GM21515 (cell line): ENCODE data around the gene TKTL1.
A peak's percentile ranks its signal among the peaks of the same experiment; 100 is the strongest.

Source experiments
- ATAC-seq: cut with Tn5 transposase; IDR thresholded peaks from one replicate; pipeline ENCODE4 v1.9.1; 2021; ENCODE audit not compliant: unreplicated experiment

TKTL1 gene

DNA sequence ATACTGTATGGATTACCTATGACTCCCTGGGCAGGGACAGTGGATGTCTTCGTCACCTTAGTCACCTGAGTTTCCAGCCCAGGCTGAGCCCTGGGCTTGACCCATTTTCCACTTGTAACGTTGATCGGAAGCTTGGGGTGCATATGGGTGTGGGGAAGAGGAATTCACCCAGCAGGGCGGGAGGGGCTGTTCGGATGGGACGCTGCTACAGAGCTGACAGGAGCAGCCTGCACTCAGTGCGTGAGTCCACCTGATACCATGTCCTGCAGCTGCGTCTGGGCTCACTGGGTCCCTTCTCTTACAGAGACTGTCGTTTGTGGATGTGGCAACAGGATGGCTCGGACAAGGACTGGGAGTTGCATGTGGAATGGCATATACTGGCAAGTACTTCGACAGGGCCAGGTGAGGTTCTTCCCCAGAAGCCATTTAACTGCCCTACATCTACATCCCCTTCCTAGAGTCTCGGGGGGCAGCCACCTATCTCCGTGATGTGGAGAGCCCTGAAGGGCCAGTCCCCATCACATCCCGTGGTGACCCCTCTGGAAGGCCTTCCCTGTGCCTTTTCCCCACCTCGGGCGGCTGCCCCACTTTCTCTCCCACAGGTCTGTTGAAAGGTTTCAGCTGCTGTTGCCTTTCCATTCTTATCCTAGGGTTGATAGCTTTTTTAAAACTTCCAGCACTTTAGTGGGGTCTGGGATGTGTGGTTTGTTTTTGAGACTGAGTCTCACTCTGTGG, 13.6 kb downstream of the TKTL1 start:
- ATAC-seq = no peak

DNA sequence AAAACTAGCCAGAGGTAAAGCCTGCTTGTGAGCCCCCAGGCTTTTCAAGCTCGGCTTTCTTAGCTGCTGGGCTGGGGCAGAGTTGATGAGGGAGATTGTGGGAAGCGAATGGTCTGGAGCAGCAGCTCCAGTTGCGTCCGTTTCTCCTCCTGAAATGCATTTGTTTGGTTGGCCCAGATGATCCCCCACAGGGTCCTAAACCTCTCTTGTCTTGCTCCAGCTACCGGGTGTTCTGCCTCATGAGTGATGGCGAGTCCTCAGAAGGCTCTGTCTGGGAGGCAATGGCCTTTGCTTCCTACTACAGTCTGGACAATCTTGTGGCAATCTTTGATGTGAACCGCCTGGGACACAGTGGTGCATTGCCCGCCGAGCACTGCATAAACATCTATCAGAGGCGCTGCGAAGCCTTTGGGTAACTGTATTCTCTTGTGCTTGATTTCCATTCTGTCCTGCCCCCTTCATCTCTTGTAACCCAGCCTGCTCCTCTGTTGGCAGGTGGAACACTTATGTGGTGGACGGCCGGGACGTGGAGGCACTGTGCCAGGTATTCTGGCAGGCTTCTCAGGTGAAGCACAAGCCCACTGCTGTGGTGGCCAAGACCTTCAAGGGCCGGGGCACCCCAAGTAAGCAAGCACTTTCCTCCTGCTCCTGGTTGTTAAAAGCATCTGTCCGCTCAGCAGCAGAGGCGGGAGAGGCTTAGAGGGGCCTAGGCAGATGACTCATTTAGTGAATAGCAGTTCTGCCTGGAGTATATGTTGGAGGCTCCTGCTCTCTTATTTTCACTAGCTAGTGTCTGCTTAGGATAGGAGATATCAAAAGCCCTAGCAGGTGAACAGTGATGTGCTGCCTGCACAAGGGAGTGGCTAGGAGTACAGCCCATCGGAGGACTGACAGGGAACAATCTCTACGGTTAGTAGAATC, 15.3 kb downstream of the TKTL1 start:
- no peak for ATAC-seq

GRCh38 chrX:154312116-154312515, 16.5 kb downstream of the TKTL1 start:
- ATAC-seq = no peak

GRCh38 chrX:154313147-154313546, 17.6 kb downstream of the TKTL1 start:
- no peak for ATAC-seq

DNA sequence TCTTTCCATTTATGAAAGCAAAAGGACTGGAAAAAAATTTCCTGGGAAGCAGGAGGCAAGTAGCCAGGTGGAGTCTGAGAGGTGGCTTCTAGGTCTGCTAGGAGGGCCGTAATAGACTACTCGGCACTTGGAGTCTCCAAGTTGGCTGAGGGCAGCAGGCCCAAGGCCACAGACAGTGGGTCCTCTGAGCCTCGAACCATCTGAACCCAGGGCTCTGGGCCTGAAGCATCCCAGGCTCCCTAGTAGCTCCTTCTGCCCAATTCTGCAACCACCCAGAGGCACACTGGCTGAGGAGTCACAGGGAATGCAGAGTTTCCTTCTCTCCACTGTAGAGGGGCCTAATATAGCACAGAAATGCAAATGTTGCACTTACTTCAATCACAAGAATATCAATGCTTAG, 19.8 kb downstream of the TKTL1 start:
- no peak for ATAC-seq

GRCh38 chrX:154317391-154317995, 21.9 kb downstream of the TKTL1 start:
- ATAC-seq = no peak

DNA sequence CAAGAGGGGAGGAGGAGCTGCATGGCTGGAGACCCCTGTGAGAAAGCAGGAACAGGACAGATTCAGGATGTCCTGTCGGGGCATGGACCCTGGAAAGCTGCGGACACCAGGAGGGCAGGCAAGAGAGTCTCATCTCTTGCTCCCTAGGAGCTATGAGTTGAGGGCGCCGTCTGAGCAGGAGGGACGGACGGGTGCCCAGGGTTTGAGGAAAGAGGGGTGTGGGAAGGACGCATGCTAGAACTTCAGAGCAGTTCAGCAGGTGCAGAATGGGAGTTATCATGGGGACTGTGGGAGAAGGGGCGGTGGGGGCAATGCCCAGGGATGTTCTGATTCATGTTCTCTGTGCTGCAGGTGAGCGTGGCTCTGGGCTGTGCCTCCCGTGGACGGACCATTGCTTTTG, 24.8 kb downstream of the TKTL1 start:
- ATAC-seq = no peak

GRCh38 chrX:154321152-154321551, 25.6 kb downstream of the TKTL1 start:
- no peak for ATAC-seq

GRCh38 chrX:154321594-154321993, 26.0 kb downstream of the TKTL1 start:
- no peak for ATAC-seq

DNA sequence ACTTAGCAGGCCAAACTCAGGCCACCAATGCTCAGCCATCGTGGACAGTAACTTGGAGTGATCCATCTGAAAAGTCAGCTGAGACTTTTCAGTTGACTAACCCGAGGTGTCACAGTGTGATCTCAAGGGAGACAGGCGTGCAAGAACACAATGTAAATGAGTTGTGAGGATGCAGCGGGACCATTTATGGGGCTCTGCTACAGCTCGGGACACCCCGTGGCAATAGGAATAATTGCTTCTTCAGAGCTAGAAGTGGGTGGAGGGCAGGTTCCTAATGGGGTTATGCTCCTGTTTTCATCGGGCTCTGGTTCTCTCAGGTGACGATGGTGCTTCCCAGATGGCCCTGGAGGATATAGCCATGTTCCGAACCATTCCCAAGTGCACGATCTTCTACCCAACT, 27.3 kb downstream of the TKTL1 start:
- ATAC-seq = no peak

- ATAC-seq = no peak
These were observed 27.9 kb downstream of the TKTL1 start for GRCh38 chrX:154323537-154323936.

GRCh38 chrX:154325541-154325940, 29.9 kb downstream of the TKTL1 start:
- ATAC-seq = no peak

DNA sequence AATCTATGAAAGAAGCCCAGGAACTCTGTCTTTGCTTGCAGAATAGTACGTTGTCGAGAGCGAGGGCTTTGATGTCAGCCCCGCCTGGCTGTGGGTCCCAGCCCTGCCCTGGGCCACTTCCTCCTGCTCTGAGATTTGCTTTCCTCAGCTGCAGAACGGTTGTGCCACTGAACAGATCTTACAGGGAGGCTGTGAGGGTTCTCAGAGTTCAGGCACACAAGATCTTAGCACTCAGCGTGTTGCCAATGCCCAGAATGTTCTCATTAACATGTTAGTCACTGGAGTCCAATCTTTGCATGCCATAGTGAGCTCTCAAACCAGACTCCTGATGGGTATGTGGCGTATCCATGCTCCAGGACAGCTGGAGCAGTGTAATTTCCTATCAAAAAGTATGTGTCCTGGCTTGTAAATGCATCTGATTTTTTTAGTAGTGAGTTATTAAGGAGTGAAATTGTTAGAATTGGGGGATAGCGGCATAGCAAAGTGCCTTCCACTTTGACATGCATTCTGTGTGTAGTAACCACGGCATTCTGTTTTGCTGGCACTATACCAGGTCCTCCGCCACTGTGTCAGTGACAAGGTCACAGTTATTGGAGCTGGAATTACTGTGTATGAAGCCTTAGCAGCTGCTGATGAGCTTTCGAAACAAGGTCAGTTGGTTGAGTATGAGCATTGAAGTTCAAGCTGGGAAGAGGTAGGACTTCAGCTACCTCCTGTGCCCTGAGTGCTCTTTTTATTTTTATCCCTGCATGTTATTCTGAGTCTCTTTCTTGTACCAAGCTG, 31.6 kb downstream of the TKTL1 start:
- no peak for ATAC-seq

- no peak for ATAC-seq
These were observed 33.1 kb downstream of the TKTL1 start for GRCh38 chrX:154328646-154329045.

DNA sequence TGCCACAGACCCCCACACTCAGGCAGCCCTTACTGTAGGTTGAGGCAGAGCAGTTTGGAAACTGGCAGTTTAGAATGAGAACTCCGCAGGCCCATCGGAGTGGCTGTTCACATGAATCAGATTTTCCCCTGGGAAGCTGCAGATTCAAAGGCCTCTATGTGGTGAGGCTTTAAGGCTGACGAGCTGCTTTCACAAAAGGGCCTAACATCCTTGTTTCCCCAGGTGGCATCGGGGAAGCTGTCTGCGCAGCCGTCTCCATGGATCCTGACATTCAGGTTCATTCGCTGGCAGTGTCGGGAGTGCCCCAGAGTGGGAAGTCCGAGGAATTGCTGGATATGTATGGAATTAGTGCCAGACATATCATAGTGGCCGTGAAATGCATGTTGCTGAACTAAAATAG, 33.7 kb downstream of the TKTL1 start:
- no peak for ATAC-seq

- no peak for ATAC-seq
These were observed 37.0 kb downstream of the TKTL1 start for GRCh38 chrX:154332561-154332960.

- ATAC-seq = no peak
These were observed 37.5 kb downstream of the TKTL1 start for GRCh38 chrX:154333116-154333515.

DNA sequence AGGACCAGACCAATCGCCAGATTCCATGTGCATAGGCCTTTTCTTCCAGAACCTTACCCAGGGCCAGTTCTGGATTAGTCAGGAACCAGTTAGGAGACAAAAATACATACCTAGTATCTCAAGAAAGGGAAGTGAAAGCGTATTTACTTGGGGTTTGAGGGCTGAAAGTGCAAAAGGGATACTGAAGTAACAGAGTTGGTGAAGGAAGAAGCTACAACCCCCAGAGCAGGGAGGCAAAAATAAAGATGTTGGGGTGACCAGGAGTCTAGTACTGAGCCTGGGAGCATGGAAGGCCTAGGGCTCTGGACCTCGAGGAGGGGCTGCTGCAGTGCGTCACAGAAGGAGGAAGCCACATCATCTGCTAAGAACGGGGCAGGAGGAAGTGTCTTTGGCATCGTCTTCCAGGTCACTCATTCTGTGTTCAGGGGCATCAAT, 38.3 kb downstream of the TKTL1 start:
- ATAC-seq = no peak

DNA sequence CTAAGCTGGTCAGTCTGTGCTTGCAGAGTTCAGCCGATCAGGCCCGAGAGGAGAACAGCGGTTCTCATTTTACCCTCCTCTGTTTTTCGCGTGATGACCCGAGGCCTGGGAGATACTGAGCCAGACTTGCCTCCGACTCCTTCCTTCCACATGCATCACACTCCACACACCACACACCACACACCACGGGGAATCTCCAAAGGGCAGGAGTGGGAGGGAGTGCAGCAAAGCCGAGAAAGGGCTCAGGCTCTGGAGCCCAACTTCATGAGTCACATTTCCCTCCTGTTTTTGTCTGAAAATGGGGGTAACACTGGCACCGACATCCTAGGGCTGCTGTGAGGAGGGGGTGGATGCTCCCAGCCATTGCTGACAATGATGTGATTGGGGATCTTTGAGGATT, 38.9 kb downstream of the TKTL1 start:
- ATAC-seq = no peak

- ATAC-seq = peak; percentile 73
These were observed 46.1 kb downstream of the TKTL1 start for GRCh38 chrX:154341399-154342298.
